Suprapubic skin (tissue), 4 donors: Measurements from ENCODE around the gene GPANK1. TPM values are rescaled to one million over a fixed set of nuclear protein-coding genes. Genes with fewer than 3 reads are reported as not detected.

Source experiments
- DNase-seq, 2 donors: peaks; one replicate each; pipeline ENCODE4 v3.0.0-alpha.2; 2019; ENCODE audit warnings: low spot score in 2 of 2
- H3K27ac ChIP-seq: fragments of 200-600 bp; sonication (generic); one replicate; pipeline ENCODE4 v1.5.1; 2019
- H3K27me3 ChIP-seq: fragments of 200-600 bp; sonication (generic); one replicate; pipeline ENCODE4 v1.5.1; 2019
- H3K36me3 ChIP-seq: fragments of 200-600 bp; sonication (generic); one replicate; pipeline ENCODE4 v1.5.1; 2019
- H3K4me1 ChIP-seq: fragments of 200-600 bp; sonication (generic); one replicate; pipeline ENCODE4 v1.5.1; 2019
- H3K4me3 ChIP-seq: fragments of 200-600 bp; sonication (generic); one replicate; pipeline ENCODE4 v1.5.1; 2019; ENCODE audit warnings: mild to moderate bottlenecking
- H3K9me3 ChIP-seq: fragments of 200-600 bp; sonication (generic); one replicate; pipeline ENCODE4 v1.5.1; 2019
- CTCF ChIP-seq, 2 donors: fragments of 200-600 bp in 1 of 2; fragments of 450-650 bp in 1 of 2; sonication (generic) in 1 of 2; IDR thresholded peaks; one replicate each; pipeline ENCODE4 v1.5.1; 2016 to 2019; ENCODE audit warnings: antibody characterized with exemption in 2 of 2, mild to moderate bottlenecking in 1 of 2, moderate library complexity in 1 of 2
- EP300 ChIP-seq: sonication (generic); formaldehyde crosslinking; IDR thresholded peaks from one replicate; pipeline ENCODE4 v1.6.1; 2017; ENCODE audit warnings: antibody characterized with exemption
- POLR2A ChIP-seq, 2 donors: fragments of 450-650 bp; IDR thresholded peaks; one replicate each; pipeline ENCODE4 v1.6.1; 2017; ENCODE audit warnings: antibody characterized with exemption in 2 of 2, mild to moderate bottlenecking in 2 of 2, moderate library complexity in 2 of 2
- POLR2AphosphoS5 ChIP-seq, 3 donors: sonication (generic); formaldehyde crosslinking; IDR thresholded peaks; one replicate each; pipeline ENCODE4 v1.6.1; 2017; ENCODE audit warnings: antibody characterized with exemption in 3 of 3
- WGBS: methylation state at CpG from one replicate; pipeline ENCODE4 v1.1.5; 2018; 5-methylcytosine and 5-hydroxymethylcytosine counted together
- total RNA-seq, 4 donors: library from RNA; depleted of rRNA; stranded (reverse); fragments of >200 nt; gene quantifications; one replicate each; pipeline ENCODE4 v1.1.0, GENCODE V29; 2016

Gene GPANK1
- total RNA-seq, 4 donors from 2014 or later: 15.0 to 22.6 (median 20.1) TPM

GRCh38 chr6:31633447-31633846 lies 31.4 kb downstream of the GPANK1 start:
- no peak overlapping the region for H3K4me3 ChIP-seq
- TF ChIP-seq POLR2AphosphoS5 (IDR thresholded peaks at IDR 0.05): no peak
- TF ChIP-seq EP300: no peak
- TF ChIP-seq POLR2A (IDR thresholded peaks at IDR 0.05): no peak
- no peak for TF ChIP-seq CTCF (IDR thresholded peaks at IDR 0.05)
- 90% methylated on average over 6 of the region's 7 CpGs for WGBS
- no peaks in the 10 kb centered on the region for H3K4me1 ChIP-seq
- DNase-seq: no peak
- no peaks in the 10 kb centered on the region for H3K9me3 ChIP-seq
- no peak overlapping the region for H3K27ac ChIP-seq
- no peaks in the 10 kb centered on the region for H3K27me3 ChIP-seq
- H3K36me3 ChIP-seq: peaks cover 100% of the 10 kb centered on the region

GRCh38 chr6:31632279-31632946 lies 32.4 kb downstream of the GPANK1 start:
- no peaks in the 10 kb centered on the region for H3K27me3 ChIP-seq
- WGBS: 92% methylated on average over 21 of the region's 26 CpGs
- H3K4me3 ChIP-seq: no peak overlapping the region
- H3K4me1 ChIP-seq: no peaks in the 10 kb centered on the region
- no peaks in the 10 kb centered on the region for H3K9me3 ChIP-seq
- H3K27ac ChIP-seq: no peak overlapping the region
- no peak for TF ChIP-seq POLR2AphosphoS5 (IDR thresholded peaks at IDR 0.05)
- no peak for TF ChIP-seq EP300
- no peak for TF ChIP-seq CTCF (IDR thresholded peaks at IDR 0.05)
- TF ChIP-seq POLR2A (IDR thresholded peaks at IDR 0.05): no peak
- H3K36me3 ChIP-seq: peaks cover 100% of the 10 kb centered on the region
- DNase-seq: no peak

- no peaks in the 10 kb centered on the region for H3K9me3 ChIP-seq
- H3K4me1 ChIP-seq: no peaks in the 10 kb centered on the region
- H3K27me3 ChIP-seq: no peaks in the 10 kb centered on the region
- TF ChIP-seq CTCF (IDR thresholded peaks at IDR 0.05) (no peak), POLR2AphosphoS5 (IDR thresholded peaks at IDR 0.05) (no peak), POLR2A (IDR thresholded peaks at IDR 0.05) (no peak), EP300 (no peak)
- DNase-seq: no peak
- no peak overlapping the region for H3K27ac ChIP-seq
- no peak overlapping the region for H3K4me3 ChIP-seq
- peaks cover 100% of the 10 kb centered on the region for H3K36me3 ChIP-seq
- WGBS: 82% methylated on average over 27 of the region's 32 CpGs
These were observed 33.0 kb downstream of the GPANK1 start for GRCh38 chr6:31631681-31632278.

GRCh38 chr6:31631209-31631608 lies 33.6 kb downstream of the GPANK1 start:
- WGBS: 80% methylated on average over 2 of the region's 16 CpGs
- peaks cover 100% of the 10 kb centered on the region for H3K36me3 ChIP-seq
- H3K4me3 ChIP-seq: no peak overlapping the region
- no peak overlapping the region for H3K27ac ChIP-seq
- no peaks in the 10 kb centered on the region for H3K27me3 ChIP-seq
- no peaks in the 10 kb centered on the region for H3K4me1 ChIP-seq
- no peaks in the 10 kb centered on the region for H3K9me3 ChIP-seq
- TF ChIP-seq POLR2A (IDR thresholded peaks at IDR 0.05) (no peak), POLR2AphosphoS5 (IDR thresholded peaks at IDR 0.05) (no peak), EP300 (no peak), CTCF (IDR thresholded peaks at IDR 0.05) (no peak)
- DNase-seq: no peak

- no peaks in the 10 kb centered on the region for H3K9me3 ChIP-seq
- H3K27me3 ChIP-seq: no peaks in the 10 kb centered on the region
- no peak overlapping the region for H3K4me3 ChIP-seq
- no peak for TF ChIP-seq POLR2AphosphoS5 (IDR thresholded peaks at IDR 0.05)
- TF ChIP-seq CTCF (IDR thresholded peaks at IDR 0.05): no peak
- no peak for TF ChIP-seq POLR2A (IDR thresholded peaks at IDR 0.05)
- TF ChIP-seq EP300: no peak
- no peak for DNase-seq
- no peak overlapping the region for H3K27ac ChIP-seq
- H3K36me3 ChIP-seq: peaks cover 100% of the 10 kb centered on the region
- no peaks in the 10 kb centered on the region for H3K4me1 ChIP-seq
- WGBS: 73% methylated on average over 25 of the region's 25 CpGs
These were observed 34.4 kb downstream of the GPANK1 start for GRCh38 chr6:31630177-31630934.
